Measurements from ENCODE around the gene CDC45.
A peak's percentile ranks its signal among the peaks of the same experiment; 100 is the strongest.
"Not testable (repeated sequence)": the region's sequence is repeated elsewhere in the genome, so short reads cannot be mapped to it uniquely, and the experiment has no call there.

Gene CDC45

DNA sequence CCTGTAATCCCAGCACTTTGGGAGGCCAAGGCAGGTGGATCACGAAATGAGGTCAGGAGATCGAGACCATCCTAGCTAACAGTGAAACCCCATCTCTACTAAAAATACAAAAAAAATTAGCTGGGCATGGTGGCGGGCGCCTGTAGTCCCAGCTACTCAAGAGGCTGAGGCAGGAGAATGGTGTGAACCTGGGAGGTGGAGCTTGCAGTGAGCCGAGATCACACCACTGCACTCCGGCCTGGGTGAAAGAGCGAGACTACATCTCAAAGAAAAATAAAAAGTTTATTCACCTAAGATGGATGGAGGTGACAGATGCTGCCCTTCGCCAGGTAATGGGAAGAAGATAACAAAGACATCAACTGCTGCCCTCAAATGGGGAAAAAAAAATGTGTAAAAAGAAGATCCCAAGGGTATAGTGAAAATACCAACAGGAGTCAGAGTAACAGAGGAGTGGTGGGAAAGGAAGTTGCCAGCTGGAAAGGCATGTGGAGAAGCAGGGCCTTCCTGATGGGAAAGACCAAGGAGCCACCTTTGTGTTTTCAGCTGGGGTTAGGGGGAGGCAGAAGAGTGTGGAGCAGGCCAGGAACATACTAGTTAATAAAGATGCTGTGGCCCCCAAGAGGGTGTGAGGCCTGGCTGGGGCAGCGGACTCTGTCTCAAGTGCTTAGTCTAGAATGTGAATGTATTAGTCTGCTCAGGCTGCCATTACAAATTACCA is 43.1 kb upstream of the CDC45 start:
- not testable (repeated sequence) for H3K4me3 ChIP-seq (ENCODE audit: insufficient read depth, low read depth, low read length, poor library complexity, severe bottlenecking); H3K4me1 ChIP-seq (ENCODE audit: control insufficient read depth, insufficient read depth, low read length, poor library complexity, severe bottlenecking); DNase-seq; H3K9me3 ChIP-seq (ENCODE audit: control insufficient read depth, low read length); H3K27me3 ChIP-seq (replicated peaks; ENCODE audit: control insufficient read depth, insufficient read depth, low read length, poor library complexity, severe bottlenecking); H3K27ac ChIP-seq (ENCODE audit: insufficient read depth, low read length, poor library complexity, severe bottlenecking)
- H3K36me3 ChIP-seq (ENCODE audit: control insufficient read depth, insufficient read depth, low read length): peaks cover 12% of the 10 kb centered on the region

DNA sequence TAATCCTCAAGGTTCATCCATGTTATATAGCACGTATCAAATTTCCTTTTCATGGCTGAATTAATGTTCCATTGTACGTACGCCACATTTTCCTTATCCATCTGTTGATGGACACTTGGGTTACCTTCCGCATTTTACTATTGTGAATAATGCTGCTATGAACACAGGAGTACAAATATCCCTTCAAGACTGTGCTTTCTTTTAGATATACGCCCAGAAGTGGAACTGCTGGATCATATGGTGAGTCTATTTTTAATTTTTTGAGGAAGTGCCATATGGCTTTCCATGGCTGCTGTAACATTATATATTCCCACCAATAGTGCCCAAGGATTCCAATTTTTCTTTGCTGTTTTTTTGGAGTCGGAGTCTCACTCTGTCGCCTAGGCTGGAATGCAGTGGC is 41.4 kb upstream of the CDC45 start:
- Histone ChIP-seq H3K27me3 (replicated peaks; ENCODE audit: control insufficient read depth, insufficient read depth, low read length, poor library complexity, severe bottlenecking) (no peaks in the 10 kb centered on the region), H3K36me3 (ENCODE audit: control insufficient read depth, insufficient read depth, low read length) (peaks cover 19% of the 10 kb centered on the region), H3K4me3 (ENCODE audit: insufficient read depth, low read depth, low read length, poor library complexity, severe bottlenecking) (no peak overlapping the region), H3K4me1 (ENCODE audit: control insufficient read depth, insufficient read depth, low read length, poor library complexity, severe bottlenecking) (no peaks in the 10 kb centered on the region), H3K27ac (ENCODE audit: insufficient read depth, low read length, poor library complexity, severe bottlenecking) (no peak overlapping the region), H3K9me3 (ENCODE audit: control insufficient read depth, low read length) (no peaks in the 10 kb centered on the region)
- DNase-seq: no peak

DNA sequence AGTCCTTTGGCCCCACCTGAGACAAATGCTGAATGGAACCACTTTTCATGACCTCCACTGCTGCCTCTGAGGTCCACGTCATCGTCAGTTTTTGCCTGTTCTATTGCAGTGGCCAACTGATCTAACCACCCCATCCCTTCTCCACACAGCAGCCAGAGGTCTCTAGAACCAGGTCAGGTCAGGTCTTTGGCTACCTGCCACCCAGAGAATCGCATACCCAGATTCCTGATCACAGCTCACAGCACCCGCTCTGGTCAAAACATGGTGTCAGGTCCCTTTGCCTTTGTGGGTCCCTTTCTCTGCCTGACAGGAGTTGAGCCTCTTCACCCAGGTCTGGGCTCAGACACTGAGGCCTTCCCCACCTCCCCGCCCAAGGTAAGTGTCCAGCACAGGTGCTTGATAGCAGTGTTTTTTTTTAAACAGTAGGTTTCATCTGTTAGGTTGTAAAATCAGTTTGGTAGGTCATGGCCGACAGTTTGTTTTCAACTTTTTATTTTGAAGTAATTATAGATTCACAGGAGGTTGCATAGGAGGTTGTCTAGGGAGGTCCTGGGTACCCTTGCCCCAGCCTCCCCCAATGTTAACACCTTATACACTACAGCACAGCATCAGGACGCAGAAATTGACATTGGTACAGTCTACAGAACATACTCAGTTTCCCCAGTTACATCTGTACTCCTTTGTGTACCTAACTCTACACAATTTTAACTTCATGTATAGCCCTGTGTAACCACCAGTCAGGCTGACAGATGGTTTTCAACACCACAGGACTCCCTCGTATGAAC is 39.1 kb upstream of the CDC45 start:
- no peaks in the 10 kb centered on the region for H3K4me1 ChIP-seq (ENCODE audit: control insufficient read depth, insufficient read depth, low read length, poor library complexity, severe bottlenecking)
- H3K27me3 ChIP-seq (replicated peaks; ENCODE audit: control insufficient read depth, insufficient read depth, low read length, poor library complexity, severe bottlenecking): no peaks in the 10 kb centered on the region
- no peak overlapping the region for H3K27ac ChIP-seq (ENCODE audit: insufficient read depth, low read length, poor library complexity, severe bottlenecking)
- no peak for DNase-seq
- peaks cover 19% of the 10 kb centered on the region for H3K36me3 ChIP-seq (ENCODE audit: control insufficient read depth, insufficient read depth, low read length)
- H3K4me3 ChIP-seq (ENCODE audit: insufficient read depth, low read depth, low read length, poor library complexity, severe bottlenecking): no peak overlapping the region
- no peaks in the 10 kb centered on the region for H3K9me3 ChIP-seq (ENCODE audit: control insufficient read depth, low read length)

DNA sequence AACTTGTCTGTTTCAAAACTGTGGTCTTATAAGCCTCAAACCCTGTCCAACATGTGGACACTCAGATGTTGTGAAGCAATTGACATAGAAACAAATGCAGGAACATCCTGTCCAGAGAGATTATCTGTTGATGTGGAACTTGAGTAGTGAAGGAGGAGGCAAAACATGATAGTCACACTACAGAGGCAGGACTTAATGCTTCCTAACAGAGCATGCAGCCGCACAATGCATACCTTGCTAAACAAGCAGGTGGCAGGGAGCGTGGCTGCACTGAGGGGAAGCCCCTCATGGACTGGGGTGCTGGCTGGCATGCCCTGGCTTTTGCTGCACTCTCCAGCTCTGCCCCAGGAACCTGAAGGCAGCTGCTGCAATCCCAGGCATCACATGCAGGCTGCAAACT is 37.6 kb upstream of the CDC45 start:
- no peak for DNase-seq
- Histone ChIP-seq H3K27me3 (replicated peaks; ENCODE audit: control insufficient read depth, insufficient read depth, low read length, poor library complexity, severe bottlenecking) (no peaks in the 10 kb centered on the region), H3K4me3 (ENCODE audit: insufficient read depth, low read depth, low read length, poor library complexity, severe bottlenecking) (no peak overlapping the region), H3K4me1 (ENCODE audit: control insufficient read depth, insufficient read depth, low read length, poor library complexity, severe bottlenecking) (peaks cover 9% of the 10 kb centered on the region), H3K27ac (ENCODE audit: insufficient read depth, low read length, poor library complexity, severe bottlenecking) (no peak overlapping the region), H3K9me3 (ENCODE audit: control insufficient read depth, low read length) (no peaks in the 10 kb centered on the region), H3K36me3 (ENCODE audit: control insufficient read depth, insufficient read depth, low read length) (peaks cover 18% of the 10 kb centered on the region)

DNA sequence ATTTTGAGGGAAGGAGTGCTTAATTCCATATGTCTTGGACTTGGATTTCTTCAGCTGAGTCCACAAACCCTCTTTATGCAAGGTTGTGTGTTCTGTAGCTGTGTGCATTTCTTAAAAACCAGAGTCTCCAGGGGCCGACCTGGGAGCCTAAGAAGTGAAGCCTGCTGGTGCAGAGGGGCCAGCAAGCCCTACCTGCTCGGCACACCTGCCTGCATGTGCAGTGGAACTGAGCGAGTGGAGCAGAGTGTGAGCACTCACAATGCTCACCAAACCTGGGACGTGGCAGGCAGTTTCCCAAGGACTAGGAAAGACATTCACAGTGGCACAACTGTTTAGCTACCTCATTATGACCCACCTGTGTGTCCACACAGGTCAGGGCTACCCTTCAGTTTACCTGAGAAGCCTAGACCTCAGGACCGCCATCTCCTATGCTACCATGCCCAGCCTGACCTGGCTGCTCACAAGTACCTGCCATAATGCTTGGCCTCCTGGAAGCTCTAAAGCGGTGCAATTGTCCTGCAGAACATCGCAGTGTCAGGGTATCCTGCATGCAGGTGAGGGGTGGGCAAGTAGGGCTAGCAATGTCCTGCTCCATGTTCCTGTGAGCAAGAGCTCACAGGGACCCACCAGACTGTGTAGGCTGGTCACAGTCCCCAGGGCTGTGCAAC is 36.0 kb upstream of the CDC45 start:
- Histone ChIP-seq H3K27ac (ENCODE audit: insufficient read depth, low read length, poor library complexity, severe bottlenecking) (no peak overlapping the region), H3K36me3 (ENCODE audit: control insufficient read depth, insufficient read depth, low read length) (peaks cover 18% of the 10 kb centered on the region), H3K9me3 (ENCODE audit: control insufficient read depth, low read length) (no peaks in the 10 kb centered on the region), H3K4me1 (ENCODE audit: control insufficient read depth, insufficient read depth, low read length, poor library complexity, severe bottlenecking) (peaks cover 14% of the 10 kb centered on the region), H3K27me3 (replicated peaks; ENCODE audit: control insufficient read depth, insufficient read depth, low read length, poor library complexity, severe bottlenecking) (no peaks in the 10 kb centered on the region), H3K4me3 (ENCODE audit: insufficient read depth, low read depth, low read length, poor library complexity, severe bottlenecking) (no peak overlapping the region)
- DNase-seq: no peak

DNA sequence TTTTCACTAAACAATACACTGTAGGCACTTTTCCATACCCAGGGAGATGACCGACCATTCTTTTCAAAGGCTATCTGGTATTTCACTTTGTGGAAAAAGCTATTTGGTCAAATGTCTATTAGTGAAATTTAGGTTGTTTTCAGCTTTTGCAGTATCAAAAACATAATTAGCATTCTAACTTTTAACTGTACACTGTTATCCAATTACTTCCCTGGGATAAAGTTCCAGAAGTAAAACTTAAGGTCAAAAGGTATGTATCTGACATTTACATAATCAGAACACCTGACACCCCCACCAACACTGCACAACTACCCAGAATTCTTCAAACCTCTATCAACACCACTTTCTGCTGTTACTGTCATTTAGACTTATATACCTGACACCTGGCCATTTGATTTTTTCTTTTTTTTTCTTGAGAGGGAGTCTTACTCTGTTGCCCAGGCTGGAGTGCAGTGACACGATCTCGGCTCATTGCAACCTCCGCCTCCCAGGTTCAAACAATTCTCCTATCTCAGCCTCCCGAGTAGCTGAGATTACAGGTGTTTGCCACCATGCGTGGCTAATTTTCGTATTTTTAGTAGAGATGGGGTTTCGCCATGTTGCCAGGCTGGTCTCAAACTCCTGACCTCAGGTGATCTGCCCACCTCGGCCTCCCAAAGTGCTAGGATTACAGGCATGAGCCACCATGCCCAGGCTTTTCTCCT is 34.3 kb upstream of the CDC45 start:
- H3K27ac ChIP-seq (ENCODE audit: insufficient read depth, low read length, poor library complexity, severe bottlenecking); H3K27me3 ChIP-seq (replicated peaks; ENCODE audit: control insufficient read depth, insufficient read depth, low read length, poor library complexity, severe bottlenecking); H3K9me3 ChIP-seq (ENCODE audit: control insufficient read depth, low read length); H3K4me3 ChIP-seq (ENCODE audit: insufficient read depth, low read depth, low read length, poor library complexity, severe bottlenecking); DNase-seq: not testable (repeated sequence)
- Histone ChIP-seq H3K4me1 (ENCODE audit: control insufficient read depth, insufficient read depth, low read length, poor library complexity, severe bottlenecking) (peaks cover 14% of the 10 kb centered on the region), H3K36me3 (ENCODE audit: control insufficient read depth, insufficient read depth, low read length) (peaks cover 18% of the 10 kb centered on the region)

GRCh38 chr22:19446603-19447329 is 33.0 kb upstream of the CDC45 start:
- no peak for DNase-seq
- H3K9me3 ChIP-seq (ENCODE audit: control insufficient read depth, low read length): no peaks in the 10 kb centered on the region
- H3K27me3 ChIP-seq (replicated peaks; ENCODE audit: control insufficient read depth, insufficient read depth, low read length, poor library complexity, severe bottlenecking): no peaks in the 10 kb centered on the region
- H3K27ac ChIP-seq (ENCODE audit: insufficient read depth, low read length, poor library complexity, severe bottlenecking): peak overlapping the region; percentile 77
- H3K36me3 ChIP-seq (ENCODE audit: control insufficient read depth, insufficient read depth, low read length): peaks cover 14% of the 10 kb centered on the region
- H3K4me3 ChIP-seq (ENCODE audit: insufficient read depth, low read depth, low read length, poor library complexity, severe bottlenecking): peak overlapping the region; percentile 70
- H3K4me1 ChIP-seq (ENCODE audit: control insufficient read depth, insufficient read depth, low read length, poor library complexity, severe bottlenecking): peaks cover 14% of the 10 kb centered on the region

GRCh38 chr22:19447330-19448075 is 32.2 kb upstream of the CDC45 start, which contains the start of gene C22orf39:
Gene C22orf39, minus strand, starts transcription at chr22:19447711. Its CDS starts 23 bp downstream, at chr22:19447688.
- Histone ChIP-seq H3K27ac (ENCODE audit: insufficient read depth, low read length, poor library complexity, severe bottlenecking) (peak within 1 kb of the TSS; percentile 77), H3K36me3 (ENCODE audit: control insufficient read depth, insufficient read depth, low read length) (peaks cover 21% of the 10 kb centered on the region), H3K9me3 (ENCODE audit: control insufficient read depth, low read length) (no peaks in the 10 kb centered on the region), H3K4me1 (ENCODE audit: control insufficient read depth, insufficient read depth, low read length, poor library complexity, severe bottlenecking) (peaks cover 14% of the 10 kb centered on the region), H3K27me3 (replicated peaks; ENCODE audit: control insufficient read depth, insufficient read depth, low read length, poor library complexity, severe bottlenecking) (no peaks in the 10 kb centered on the region), H3K4me3 (ENCODE audit: insufficient read depth, low read depth, low read length, poor library complexity, severe bottlenecking) (peak within 1 kb of the TSS; percentile 70)
- peak; percentile 83 to 87 (median 86) for DNase-seq

Data from effector memory CD4-positive, alpha-beta T cell (primary cell).